GM18858 (cell line): ENCODE measurements around the gene XPNPEP3.

Experiments
- ATAC-seq: cut with Tn5 transposase; IDR thresholded peaks from one replicate; pipeline ENCODE4 v1.9.1; 2021; ENCODE audit not compliant: unreplicated experiment

Gene XPNPEP3

DNA sequence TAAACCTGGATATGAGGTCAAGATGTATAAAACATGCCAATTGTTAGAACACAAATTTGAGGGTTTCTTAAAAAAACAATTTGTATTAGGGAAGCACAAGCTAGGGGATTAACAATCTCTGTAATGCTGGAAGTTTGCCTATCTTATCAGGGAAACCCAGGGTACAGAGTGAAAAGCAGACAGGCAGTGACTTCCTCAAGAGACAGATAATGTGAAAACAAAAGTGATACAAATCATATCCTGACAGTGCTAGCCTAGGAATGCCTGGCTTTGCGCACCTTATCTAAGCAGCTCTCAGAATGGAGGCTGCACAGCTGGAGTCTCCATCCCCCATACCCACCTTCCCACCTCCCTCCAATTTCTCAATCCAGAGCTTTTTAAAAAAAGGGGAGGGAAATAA lies 71.7 kb downstream of the XPNPEP3 start:
- ATAC-seq: no peak

DNA sequence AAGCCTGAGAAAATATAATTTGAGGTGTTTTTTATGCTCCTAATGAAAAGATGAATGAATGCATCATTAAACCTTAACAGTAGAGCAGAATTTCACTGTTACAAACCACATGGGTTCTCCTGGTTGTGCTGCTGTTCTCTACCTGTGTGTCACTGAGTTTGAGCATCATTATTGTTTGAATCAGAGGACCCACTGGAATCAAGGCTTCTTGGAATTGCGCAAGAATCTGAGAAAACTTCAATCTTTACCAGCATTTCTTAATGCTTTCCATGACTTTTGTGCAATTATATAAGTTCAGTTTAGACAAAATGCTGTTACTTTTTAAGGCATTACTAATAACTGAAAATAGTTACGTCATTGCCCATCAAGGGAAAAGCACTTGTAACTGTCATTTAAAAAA lies 75.4 kb downstream of the XPNPEP3 start:
- ATAC-seq: no peak

DNA sequence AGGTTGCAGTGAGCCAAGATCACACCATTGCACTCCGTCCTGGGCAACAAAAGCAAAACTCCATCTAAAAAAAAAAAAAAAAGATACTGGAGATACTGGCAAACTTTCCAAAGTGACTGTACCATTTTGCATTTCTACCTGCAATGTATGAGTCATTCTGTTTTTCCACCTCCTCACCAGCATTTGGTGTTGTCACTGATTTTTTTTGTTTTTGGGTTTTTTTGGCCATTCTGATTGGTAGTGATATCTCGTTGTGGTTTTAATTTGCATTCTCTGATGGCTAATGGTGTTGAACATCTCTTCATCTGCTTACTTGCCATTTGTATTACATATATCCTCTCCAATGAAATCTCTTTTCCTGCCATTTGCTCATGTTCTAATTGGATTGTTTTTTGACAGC lies 82.3 kb downstream of the XPNPEP3 start:
- no peak for ATAC-seq

DNA sequence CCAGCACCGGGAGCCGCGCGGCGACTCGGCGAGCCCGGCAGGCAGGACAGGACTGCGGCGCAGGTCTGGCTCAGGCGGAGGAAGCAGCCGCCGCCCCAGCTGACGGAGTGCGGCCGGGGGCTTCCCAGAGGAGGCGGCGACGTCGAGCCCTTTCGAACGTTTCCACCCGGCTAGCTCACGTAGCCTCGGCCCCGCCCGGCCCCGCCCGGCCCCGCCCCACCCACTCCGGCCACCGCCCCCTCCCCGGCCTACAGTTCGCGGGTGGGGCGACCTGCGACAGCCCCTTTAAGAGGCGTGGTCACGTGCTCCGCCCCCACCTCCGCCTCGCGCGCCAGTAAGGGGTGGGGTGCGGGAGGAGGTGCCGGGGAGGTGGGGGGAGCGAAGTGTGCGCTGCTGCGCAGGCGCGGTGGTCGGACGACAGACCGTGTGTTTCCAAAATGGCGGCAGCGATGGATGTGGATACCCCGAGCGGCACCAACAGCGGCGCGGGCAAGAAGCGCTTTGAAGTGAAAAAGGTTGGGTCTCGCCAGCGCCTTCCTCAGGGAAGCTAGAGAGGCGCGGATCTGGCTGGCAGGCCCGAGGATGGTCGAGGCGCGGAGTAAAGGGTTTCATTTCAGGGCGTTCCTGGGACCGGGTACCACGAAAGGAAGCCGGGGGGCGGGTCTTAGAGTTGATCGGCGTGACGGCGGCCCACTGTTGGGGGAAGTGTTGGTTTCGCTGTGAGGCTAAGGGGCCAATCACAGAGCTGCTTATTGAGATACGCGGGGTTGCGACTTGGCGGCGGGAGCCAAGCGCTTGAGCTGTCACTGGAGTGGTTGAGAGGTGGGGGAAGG lies 94.2 kb downstream of the XPNPEP3 start, which contains the start of gene RBX1:
Gene RBX1 (plus strand): TSS at position 417 of the 833 bp plus-strand sequence. CDS start 21 bp downstream, at position 438.
- ATAC-seq: peak; percentile 59

DNA sequence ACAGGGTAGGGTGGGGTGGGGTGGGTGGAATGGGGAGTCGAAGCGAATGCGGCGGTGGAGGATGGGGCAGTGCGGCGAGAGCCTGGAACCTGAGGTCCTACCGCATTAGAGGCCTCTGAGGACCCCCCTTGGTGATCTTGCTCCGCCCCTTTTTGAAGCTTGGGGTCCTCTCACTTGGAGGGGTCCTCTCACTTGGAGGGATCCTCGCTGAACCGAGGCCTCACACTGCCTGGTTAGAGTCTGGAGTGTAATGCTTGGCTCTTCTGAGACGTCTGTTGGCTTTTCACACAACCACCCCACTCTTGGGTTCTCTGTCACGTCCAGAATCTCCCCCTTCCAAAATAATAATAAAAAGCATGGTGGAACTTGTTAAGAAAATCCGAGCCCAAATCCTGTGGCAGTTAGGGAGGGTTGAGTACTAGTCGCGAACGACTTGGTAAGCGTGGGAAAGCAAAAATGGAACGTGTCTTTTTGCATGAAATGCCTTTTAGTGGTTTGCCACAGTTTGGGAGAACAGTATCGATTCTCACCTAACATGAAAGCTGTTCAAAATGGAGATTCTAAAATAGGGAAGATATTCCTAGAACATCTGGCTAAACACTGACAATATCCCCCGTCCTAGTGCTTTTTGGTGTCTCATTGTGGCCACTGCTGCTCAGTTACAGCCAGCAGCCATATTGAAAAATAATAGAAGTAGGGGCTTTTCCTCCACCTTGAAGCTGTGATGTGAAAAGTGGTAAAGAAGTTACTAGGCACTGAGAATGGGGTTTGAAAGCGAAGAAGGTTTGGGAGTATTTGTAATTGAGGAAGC lies 95.1 kb downstream of the XPNPEP3 start:
- no peak for ATAC-seq

DNA sequence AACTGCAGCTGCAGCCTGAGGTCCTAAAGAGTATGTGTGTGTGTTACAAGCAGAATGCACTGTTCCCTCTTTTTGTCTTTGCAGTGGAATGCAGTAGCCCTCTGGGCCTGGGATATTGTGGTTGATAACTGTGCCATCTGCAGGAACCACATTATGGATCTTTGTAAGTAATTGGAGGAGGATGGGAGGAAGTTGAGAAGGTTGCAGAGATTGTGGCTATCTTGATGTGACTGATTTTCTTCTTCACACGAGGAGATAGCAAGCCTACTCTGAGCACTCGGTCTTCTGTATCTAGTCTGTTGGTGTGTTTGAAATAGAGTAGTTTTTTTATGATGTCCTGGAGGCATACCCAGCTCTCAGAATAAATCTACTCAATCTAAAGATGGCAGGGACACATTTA lies 96.5 kb downstream of the XPNPEP3 start:
- ATAC-seq: no peak

DNA sequence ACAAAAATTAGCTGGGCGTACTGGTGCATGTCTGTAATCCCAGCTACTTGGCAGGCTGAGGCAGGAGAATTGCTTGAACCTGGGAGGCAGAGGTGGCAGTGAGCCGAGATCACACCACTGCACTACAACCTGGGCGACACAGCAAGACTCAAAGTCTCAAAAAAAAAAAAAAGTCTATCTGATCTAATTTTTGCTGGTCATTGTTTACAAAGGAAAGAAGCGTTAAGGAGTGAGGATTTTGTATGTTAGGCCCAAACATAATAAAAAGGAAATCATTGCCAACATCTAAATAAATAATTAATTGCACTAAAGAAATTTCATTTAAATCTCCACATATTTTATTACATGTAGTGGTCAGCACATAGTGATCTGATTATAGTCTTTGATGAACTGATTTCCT lies 97.2 kb downstream of the XPNPEP3 start:
- no peak for ATAC-seq

DNA sequence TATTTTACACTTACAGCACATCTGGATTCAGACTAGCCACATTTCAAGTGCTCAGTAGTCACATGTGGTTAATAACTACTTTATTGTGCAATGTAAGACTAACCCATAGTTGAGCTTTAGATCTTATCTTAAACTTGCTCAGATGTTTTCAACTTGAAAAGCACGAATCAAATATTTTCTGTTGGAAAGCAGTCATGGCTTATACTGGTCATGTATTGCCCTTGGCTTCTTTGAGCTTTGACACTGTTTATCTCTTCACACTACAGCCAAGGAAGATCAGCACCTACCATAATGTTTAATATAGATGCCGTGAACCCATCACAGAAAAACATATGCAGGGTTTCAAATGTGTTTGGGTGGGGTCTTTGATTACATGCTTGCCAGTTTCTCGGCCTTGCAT lies 98.6 kb downstream of the XPNPEP3 start:
- ATAC-seq: no peak

DNA sequence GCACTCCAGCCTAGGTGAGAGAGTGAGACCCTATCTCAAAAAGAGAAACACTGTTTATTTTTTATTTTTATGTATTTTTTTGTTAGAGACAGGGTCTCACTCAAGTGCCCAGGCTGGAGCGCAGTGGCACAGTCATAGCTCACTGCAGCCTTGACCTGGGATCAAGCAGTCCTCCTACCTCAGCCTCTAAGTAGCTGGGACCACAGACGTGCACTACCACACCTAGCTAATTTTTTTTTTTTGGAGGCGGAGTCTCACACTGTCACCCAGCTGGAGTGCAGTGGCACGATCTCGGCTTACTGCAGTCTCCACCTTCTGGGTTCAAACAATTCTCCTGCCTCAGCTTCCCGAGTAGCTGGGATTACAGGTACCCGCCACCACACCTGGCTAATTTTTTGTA lies 100.7 kb downstream of the XPNPEP3 start:
- no peak for ATAC-seq

DNA sequence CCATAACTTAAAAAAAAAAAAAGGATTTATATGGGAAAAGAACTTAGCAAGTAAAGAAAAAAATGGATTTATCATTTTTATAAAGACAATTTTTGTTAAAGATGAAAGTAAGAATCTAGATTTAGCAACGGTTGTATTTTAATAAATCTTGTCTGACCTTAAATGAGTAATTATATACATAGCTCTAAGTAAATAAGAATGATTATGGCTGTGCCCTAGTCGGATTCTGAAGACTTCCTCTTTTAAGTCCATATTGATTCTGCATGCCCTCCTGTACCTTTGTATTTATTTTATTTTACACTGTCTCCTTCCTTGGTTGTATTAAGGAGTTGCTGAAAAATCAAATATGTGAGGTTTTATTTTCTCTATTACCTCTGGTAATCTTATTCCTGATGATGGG lies 101.4 kb downstream of the XPNPEP3 start:
- no peak for ATAC-seq

DNA sequence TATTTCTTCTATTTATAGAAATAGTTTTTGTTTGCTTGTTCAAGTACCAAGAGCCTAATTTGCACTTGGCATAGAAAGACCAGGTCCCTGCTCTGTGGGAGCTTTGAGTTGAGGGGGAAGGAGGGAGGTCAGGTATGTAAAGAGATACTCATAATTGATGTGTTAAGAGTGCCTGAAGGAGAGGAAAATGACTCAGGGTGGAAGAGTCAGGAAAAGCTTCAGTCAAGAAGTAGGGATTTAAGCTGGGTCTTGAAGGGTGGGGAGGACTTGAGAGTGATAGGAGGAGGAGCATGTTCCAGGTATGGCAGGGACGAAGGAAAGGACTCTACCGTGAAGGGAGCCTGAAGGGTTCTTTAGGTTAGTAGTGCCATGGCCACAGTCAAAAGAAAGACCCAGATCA lies 103.2 kb downstream of the XPNPEP3 start:
- ATAC-seq: no peak

DNA sequence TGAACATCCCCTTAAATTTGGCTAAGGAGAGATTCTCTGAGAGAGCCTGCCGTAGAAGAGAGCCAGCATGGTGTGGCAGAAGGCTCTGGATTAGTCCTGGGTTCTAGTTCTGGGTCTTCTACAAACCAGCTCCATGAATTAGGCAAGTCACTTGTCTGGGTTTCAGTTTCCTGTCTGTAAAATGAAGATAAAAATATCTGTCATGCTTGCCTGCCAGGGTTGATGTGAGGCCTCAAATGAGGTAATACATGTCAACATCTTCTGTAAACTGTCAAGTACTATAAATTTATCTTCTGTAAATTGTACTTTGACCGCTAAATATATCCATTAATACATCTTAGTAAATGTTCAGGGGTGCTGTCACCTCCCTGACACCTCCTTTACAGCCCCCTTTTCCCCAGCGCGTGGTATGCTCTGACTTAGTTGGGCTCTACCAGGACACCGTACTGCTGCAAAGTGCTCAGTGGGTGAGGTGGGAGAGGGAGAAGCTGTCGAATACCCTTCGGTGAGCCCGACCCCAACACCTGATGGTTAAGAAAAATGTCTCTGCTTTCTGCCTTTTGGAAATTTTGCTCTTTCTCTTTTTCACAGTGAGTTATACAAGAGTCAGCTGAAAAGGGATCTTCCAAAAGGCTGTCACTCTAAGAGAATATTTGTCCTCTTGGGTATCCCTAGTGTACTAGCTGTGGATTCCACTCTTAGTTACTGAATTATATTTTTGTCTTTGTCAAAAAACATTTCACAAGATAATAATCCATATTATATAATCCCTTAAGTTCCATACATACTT lies 109.2 kb downstream of the XPNPEP3 start:
- ATAC-seq: no peak

DNA sequence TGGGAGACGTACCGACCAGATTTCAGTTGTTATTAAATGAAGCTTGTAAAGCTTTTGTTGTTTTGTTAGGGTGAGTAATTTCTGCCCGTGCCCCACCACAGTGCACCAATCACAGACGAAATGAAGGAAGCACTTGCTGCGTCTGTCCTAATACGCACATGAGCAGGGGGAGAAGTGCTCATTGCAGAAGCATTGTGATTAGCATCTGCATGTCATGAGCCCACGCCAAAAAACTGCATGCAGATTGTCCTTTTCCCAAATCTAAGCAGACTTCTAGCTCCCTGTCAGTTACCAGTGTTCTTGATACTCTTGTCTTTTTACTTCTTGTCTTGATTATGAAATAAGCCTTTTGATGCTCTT lies 109.8 kb downstream of the XPNPEP3 start:
- ATAC-seq: no peak

DNA sequence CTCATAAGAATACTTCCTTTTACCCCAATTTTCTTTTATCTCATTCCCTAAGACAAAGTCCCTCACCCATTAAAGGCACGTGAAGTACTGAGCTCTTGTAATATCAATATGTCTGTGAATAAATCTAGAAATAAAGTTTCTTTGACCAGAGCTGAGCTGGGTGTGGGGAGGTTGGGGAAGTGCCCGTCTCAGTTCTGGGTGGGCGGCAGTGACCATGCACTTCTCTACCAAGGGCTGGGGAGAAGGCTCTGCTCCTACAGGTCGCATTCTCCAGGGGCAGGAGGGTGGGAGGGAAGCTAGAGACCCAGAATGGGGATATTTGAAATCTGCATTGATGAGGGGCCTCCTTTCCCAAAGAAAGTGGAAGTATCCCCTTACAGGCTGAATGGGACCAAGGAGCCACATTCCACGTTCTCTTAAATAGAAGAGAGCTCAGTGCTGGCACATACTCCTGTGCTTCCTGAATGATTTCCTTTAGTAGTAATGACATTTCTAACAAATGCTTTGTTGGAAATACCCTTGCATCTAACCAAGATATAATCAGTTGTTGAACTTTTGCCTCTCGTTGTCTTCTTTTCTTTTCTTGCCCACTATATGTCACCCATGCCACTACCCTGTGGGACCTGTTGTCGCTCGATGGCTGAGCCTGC lies 110.3 kb downstream of the XPNPEP3 start:
- ATAC-seq: no peak

DNA sequence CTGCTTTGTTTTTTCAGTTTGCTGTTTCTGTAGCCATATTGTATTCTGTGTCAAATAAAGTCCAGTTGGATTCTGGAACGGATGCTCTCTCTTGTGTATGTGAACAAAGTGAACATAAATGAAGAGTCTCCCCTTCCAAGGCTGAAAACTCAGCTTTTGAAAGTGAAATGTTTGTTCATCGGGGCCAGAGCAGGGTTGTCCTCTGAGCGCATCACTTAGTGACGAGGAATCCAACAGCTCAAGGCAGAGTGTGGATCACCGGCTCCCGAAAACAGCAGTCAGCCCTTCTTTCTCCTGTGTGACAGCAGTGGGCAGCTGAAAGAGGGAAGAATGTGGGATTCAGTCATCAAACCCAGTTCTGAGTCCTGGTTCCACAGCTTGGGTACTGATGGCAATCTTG lies 115.6 kb downstream of the XPNPEP3 start:
- ATAC-seq: no peak

DNA sequence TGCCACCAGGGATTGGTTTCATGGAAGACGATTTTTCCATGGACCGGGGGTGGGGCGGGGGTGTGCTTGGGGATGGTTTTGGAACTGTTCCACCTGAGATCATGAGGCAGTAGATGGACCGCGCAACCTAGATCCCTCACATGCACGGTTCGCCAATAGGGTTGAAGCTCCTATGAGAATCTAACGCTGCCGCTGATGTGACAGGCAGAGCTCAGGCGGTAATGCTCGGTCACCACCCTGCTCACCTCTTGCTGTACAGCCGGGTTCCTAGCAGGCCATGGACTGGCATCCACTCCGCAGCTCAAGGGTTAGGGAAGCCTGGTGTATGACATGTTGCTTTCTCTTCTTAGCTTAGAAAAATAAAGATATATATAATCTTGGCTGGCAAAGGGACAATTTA lies 116.2 kb downstream of the XPNPEP3 start:
- ATAC-seq: no peak

DNA sequence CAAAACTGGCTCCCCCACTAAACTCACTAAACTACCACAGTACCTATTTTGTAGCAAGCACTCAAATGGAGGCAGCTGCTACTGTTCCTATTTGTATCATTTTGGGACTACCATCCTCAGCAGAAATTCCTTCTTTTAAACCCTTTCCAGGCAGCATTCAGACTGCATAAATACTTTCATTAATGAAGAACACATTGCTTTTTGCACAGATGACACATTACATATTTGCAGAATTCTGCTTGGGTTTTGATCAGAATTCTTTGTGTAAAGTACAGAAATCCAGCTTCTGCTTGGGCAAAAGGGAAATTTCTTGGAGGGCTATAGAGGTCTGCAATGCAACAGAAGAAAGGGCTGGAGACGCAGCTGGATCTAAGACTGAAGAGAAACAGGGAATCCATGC lies 118.4 kb downstream of the XPNPEP3 start:
- ATAC-seq: no peak

DNA sequence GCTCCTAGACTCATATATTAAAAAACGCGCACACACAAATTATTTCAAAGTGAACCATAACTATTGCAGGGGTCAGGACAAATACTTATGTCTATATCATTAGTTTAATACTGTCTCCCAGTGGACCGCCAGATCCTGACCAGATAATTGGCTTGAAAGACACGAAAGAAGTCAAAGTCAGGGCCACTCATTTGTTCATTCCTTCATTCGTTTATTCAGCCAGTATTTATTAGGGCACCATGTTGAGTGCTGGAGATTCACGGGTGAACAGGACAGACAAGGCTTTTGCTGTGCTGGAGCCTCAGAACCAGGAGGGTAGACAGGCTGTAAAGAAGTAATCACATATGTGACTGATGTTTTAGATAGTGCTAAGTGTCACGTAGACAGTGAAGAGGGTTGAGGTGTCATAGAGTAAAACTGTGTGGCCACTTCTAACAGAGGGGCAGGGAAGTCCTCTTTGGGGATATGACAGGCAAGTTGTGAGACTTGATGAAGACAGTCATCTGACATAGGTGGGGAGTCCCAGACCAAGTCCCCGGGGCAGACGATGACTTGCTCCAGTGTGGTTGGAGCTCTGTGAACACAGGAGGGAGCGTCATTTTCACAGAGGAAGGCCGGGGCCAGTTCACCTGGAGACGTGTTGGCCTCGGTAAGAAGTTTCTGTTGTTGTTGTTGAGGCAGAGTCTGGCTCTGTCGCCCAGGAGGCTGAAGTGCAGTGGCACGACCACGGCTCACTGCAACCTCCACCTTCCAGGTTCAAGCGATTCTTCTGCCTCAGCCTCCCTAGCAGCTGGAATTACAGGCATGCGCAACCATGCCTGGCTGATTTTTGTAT lies 120.1 kb downstream of the XPNPEP3 start:
- no peak for ATAC-seq

DNA sequence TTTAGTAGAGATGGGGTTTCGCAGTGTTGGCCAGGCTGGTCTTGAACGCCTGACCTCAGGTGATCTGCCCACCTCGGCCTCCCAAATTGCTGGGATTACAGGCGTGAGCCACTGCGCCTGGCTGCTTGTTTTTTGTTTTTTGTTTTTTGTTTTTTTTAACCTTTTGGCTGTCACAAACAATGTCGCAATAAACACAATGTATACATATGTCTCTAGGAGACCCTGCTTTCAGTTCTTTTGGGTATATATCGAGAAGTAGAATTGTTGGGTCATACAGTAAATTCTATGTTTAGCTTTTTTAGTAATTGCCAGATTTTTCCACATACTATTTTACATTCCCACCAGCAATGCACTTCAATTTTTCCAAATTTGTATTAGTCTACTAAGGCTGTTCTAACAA lies 122.2 kb downstream of the XPNPEP3 start:
- no peak for ATAC-seq

DNA sequence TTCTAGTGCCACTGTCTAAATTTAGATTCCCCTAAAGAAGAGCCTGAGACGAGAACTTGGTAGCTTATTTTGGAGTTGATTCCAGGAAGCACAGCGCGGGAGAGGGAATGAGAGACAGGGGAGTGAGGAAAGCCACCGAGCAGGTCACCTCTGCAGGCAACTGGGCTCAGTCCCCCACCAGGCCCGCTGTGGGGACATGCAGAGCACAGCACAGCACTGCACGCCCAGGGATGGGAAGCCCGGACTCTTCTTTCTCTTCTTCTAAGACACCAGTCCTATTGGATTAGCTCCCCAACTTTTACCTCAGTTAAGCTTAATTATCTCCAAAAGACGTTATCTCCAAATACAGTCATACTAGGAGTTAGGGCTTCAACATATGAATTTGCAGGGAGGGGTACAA lies 122.9 kb downstream of the XPNPEP3 start:
- no peak for ATAC-seq
